H9 (cell line): Measurements from ENCODE around the gene STK32C. TPM values are rescaled to one million over a fixed set of nuclear protein-coding genes. Genes with fewer than 3 reads are reported as not detected.

Source experiments
- DNase-seq: peaks from one replicate; pipeline ENCODE4 v3.0.0-alpha.2; 2017
- H2AFZ ChIP-seq: one replicate; pipeline ENCODE4 v1.6.1; 2013; ENCODE audit warnings: mild to moderate bottlenecking, low read length, control low read depth, moderate library complexity
- H2AK5ac ChIP-seq: 2 replicates; pipeline ENCODE4 v1.6.1; 2013; ENCODE audit warnings: low read length, control low read depth, mixed read lengths; ENCODE audit not compliant: insufficient read length
- H2BK120ac ChIP-seq: one replicate; pipeline ENCODE4 v1.6.1; 2013; ENCODE audit warnings: low read depth, mild to moderate bottlenecking, low read length, control low read depth, inconsistent platforms; ENCODE audit not compliant: poor library complexity, severe bottlenecking
- H2BK12ac ChIP-seq: 2 replicates; pipeline ENCODE4 v1.6.1; 2013; ENCODE audit warnings: low read length, control low read depth, mixed read lengths, low read depth; ENCODE audit not compliant: insufficient read length
- H2BK15ac ChIP-seq: 2 replicates; pipeline ENCODE4 v1.6.1; 2013; ENCODE audit warnings: low read depth, low read length, control low read depth
- H2BK20ac ChIP-seq: one replicate; pipeline ENCODE4 v1.6.1; 2013; ENCODE audit warnings: low read depth, mild to moderate bottlenecking, low read length, control low read depth, inconsistent platforms; ENCODE audit not compliant: poor library complexity, severe bottlenecking
- H2BK5ac ChIP-seq: 2 replicates; pipeline ENCODE4 v1.6.1; 2013; ENCODE audit warnings: low read length, control low read depth, mixed read lengths; ENCODE audit not compliant: insufficient read length
- H3K14ac ChIP-seq: 2 replicates; pipeline ENCODE4 v1.6.1; 2013; ENCODE audit warnings: low read length, control low read depth; ENCODE audit not compliant: insufficient read depth
- H3K18ac ChIP-seq: 2 replicates; pipeline ENCODE4 v1.6.1; 2013; ENCODE audit warnings: low read depth, mild to moderate bottlenecking, mixed read lengths, low read length, control low read depth; ENCODE audit not compliant: insufficient read length
- H3K23ac ChIP-seq: 2 replicates; pipeline ENCODE4 v1.6.1; 2013; ENCODE audit warnings: low read length, control low read depth, mixed read lengths, low read depth; ENCODE audit not compliant: insufficient read length
- H3K23me2 ChIP-seq: 2 replicates; pipeline ENCODE4 v1.6.1; 2013; ENCODE audit warnings: low read depth, mild to moderate bottlenecking, mixed read lengths, low read length, control low read depth; ENCODE audit not compliant: insufficient read length, poor library complexity, severe bottlenecking
- H3K27ac ChIP-seq: 2 replicates; pipeline ENCODE4 v1.5.1; 2013; ENCODE audit warnings: low read length, control low read depth, mixed read lengths, low read depth; ENCODE audit not compliant: insufficient read length
- H3K27me3 ChIP-seq: 2 replicates; pipeline ENCODE4 v1.6.1; 2013; ENCODE audit warnings: low read length, control low read depth, inconsistent platforms; ENCODE audit not compliant: insufficient read depth
- H3K4ac ChIP-seq: 2 replicates; pipeline ENCODE4 v1.6.1; 2013; ENCODE audit warnings: low read depth, mild to moderate bottlenecking, control low read depth, inconsistent platforms, low read length, moderate library complexity
- H3K4me1 ChIP-seq: 2 replicates; pipeline ENCODE4 v1.6.1; 2013; ENCODE audit warnings: low read length, control low read depth, inconsistent platforms; ENCODE audit not compliant: insufficient read depth
- H3K4me2 ChIP-seq: 2 replicates; pipeline ENCODE4 v1.6.1; 2013; ENCODE audit warnings: low read length, control low read depth, mixed read lengths; ENCODE audit not compliant: insufficient read length, insufficient read depth
- H3K56ac ChIP-seq: 2 replicates; pipeline ENCODE4 v1.6.1; 2013; ENCODE audit warnings: low read depth, mild to moderate bottlenecking, mixed read lengths, low read length, control low read depth; ENCODE audit not compliant: insufficient read length
- H3K79me1 ChIP-seq: 2 replicates; pipeline ENCODE4 v1.6.1; 2013; ENCODE audit warnings: low read depth, mild to moderate bottlenecking, moderate library complexity, low read length, control low read depth, inconsistent platforms; ENCODE audit not compliant: insufficient read depth, poor library complexity, severe bottlenecking
- H3K79me2 ChIP-seq: 2 replicates; pipeline ENCODE4 v1.6.1; 2013; ENCODE audit warnings: low read length, control low read depth, inconsistent platforms; ENCODE audit not compliant: insufficient read depth
- H3K9ac ChIP-seq: 2 replicates; pipeline ENCODE4 v1.6.1; 2013; ENCODE audit warnings: low read length, control low read depth, mixed read lengths; ENCODE audit not compliant: insufficient read length; ENCODE audit errors: extremely low read depth
- H3K9me3 ChIP-seq: one replicate; pipeline ENCODE4 v1.6.1; 2013; ENCODE audit warnings: low read depth, low read length, inconsistent platforms; ENCODE audit not compliant: control insufficient read depth
- H3T11ph ChIP-seq: one replicate; pipeline ENCODE4 v1.6.1; 2013; ENCODE audit warnings: mild to moderate bottlenecking, low read length, control low read depth, inconsistent platforms
- H4K20me1 ChIP-seq: one replicate; pipeline ENCODE4 v1.6.1; 2013; ENCODE audit not compliant: control insufficient read depth, insufficient read length, insufficient read depth
- H4K5ac ChIP-seq: 2 replicates; pipeline ENCODE4 v1.6.1; 2013; ENCODE audit warnings: low read depth, mild to moderate bottlenecking, mixed read lengths, low read length, control low read depth; ENCODE audit not compliant: insufficient read length
- H4K8ac ChIP-seq: replicated peaks from 2 replicates; pipeline ENCODE4 v1.6.1; 2013; ENCODE audit warnings: low read length, control low read depth, mixed read lengths, low read depth; ENCODE audit not compliant: insufficient read length
- H4K91ac ChIP-seq: 2 replicates; pipeline ENCODE4 v1.6.1; 2013; ENCODE audit warnings: low read depth, mild to moderate bottlenecking, moderate library complexity, mixed read lengths, low read length, control low read depth; ENCODE audit not compliant: insufficient read length
- H3K27ac Mint-ChIP-seq, 3 experiments: 2 replicates in 2 of 3; 3 replicates in 1 of 3; pipeline ENCODE4 v1.8.0; 2020 to 2021; ENCODE audit warnings: mixed read lengths in 3 of 3, mild to moderate bottlenecking in 1 of 3, moderate library complexity in 1 of 3
- H3K27me3 Mint-ChIP-seq: 2 replicates; pipeline ENCODE4 v1.8.0; 2021; ENCODE audit warnings: low read depth, mild to moderate bottlenecking, moderate library complexity, mixed read lengths
- H3K36me3 Mint-ChIP-seq, 3 experiments: 2 replicates in 2 of 3; 3 replicates in 1 of 3; pipeline ENCODE4 v1.8.0; 2020 to 2021; ENCODE audit warnings: low read depth in 3 of 3, mixed read lengths in 3 of 3; ENCODE audit not compliant: insufficient read depth in 1 of 3
- H3K4me1 Mint-ChIP-seq, 2 experiments: 2 replicates each; pipeline ENCODE4 v1.8.0; 2020; ENCODE audit warnings: mixed read lengths in 2 of 2
- H3K4me3 Mint-ChIP-seq, 2 experiments: 2 replicates in 1 of 2; 3 replicates in 1 of 2; pipeline ENCODE4 v1.8.0; 2020 to 2021; ENCODE audit warnings: mild to moderate bottlenecking in 2 of 2, mixed read lengths in 2 of 2, moderate library complexity in 1 of 2
- H3K9me3 Mint-ChIP-seq, 2 experiments: 2 replicates in 1 of 2; 3 replicates in 1 of 2; pipeline ENCODE4 v1.8.0; 2020; ENCODE audit warnings: mild to moderate bottlenecking in 2 of 2, mixed read lengths in 2 of 2, moderate library complexity in 1 of 2
- WGBS: extraction: QIAGEN DNeasy Blood & Tissue Kit; methylation state at CpG from one replicate; pipeline ENCODE4 v1.1.7; 2013; ENCODE audit warnings: missing lambda C conversion rate, low lambda C conversion rate, mixed read lengths; ENCODE audit not compliant: insufficient read length; ENCODE audit errors: extremely low coverage; 5-methylcytosine and 5-hydroxymethylcytosine counted together
- total RNA-seq: library from RNA; stranded (reverse); gene quantifications from 2 replicates; pipeline ENCODE4 v1.2.1, GENCODE V29; 2021
- TF ChIP-seq, protein P1 (sequence below): fragments of 200-600 bp; sonication (generic); conservative IDR thresholded peaks from 3 replicates; pipeline ENCODE4 v1.8.0; 2021; ENCODE audit warnings: antibody characterized with exemption, mild to moderate bottlenecking

Gene STK32C
- total RNA-seq, 1 experiment from 2014 or later = 11.3 TPM

DNA sequence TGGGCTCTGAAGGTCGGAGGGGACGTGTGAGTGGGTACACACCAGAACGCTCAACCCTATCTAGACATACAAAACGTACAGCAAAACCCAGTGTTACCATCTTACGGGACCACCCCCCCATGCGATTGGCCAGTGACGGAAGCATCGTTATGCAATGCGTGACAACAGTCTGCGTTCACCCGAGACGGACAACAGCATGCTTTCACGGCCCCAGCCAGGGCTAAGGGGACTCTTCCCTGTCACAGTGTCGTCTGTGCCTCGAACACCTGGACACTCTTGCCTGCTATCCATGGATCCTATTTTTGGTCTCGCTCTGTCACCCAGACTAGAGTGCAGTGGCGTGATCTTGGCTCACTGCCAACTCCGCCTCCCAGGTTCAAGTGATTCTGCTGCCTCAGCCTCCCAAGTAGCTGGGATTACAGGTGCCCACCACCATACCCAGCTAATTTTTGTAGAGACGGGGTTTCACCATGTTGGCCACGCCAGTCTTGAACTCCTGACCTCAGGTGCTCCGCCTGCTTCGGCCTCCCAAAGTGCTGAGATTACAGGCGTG, 97.7 kb downstream of the STK32C start:
- Histone ChIP-seq H3K27ac (no peak overlapping the region), H3K4ac (no peak overlapping the region), H2BK12ac (no peak overlapping the region), H4K91ac (no peak overlapping the region), H3K4me2 (no peak overlapping the region), H4K8ac (no peak overlapping the region), H2AK5ac (no peak overlapping the region), H2BK5ac (no peak overlapping the region), H3K23ac (no peak overlapping the region), H3K23me2 (no peaks in the 10 kb centered on the region), H3K14ac (no peak overlapping the region; the same call in 1 of the 2 replicates), H3K9ac (no peak overlapping the region), H4K5ac (no peak overlapping the region), H3K56ac (no peak overlapping the region), H3K9me3 (no peaks in the 10 kb centered on the region), H4K20me1 (no peaks in the 10 kb centered on the region), H2AFZ (no peak overlapping the region), H2BK20ac (no peak overlapping the region), H3K18ac (no peak overlapping the region), H3K79me2 (no peaks in the 10 kb centered on the region), H3T11ph (no peak overlapping the region), H2BK15ac (no peak overlapping the region), H2BK120ac (no peak overlapping the region), H3K27me3 (no peaks in the 10 kb centered on the region), H3K79me1 (no peaks in the 10 kb centered on the region), H3K4me1 (no peaks in the 10 kb centered on the region)
- H3K36me3 Mint-ChIP-seq = peaks cover 7 to 13% (median 10%) of the 10 kb centered on the region in 3 experiments
- no peak overlapping the region for H3K27ac Mint-ChIP-seq
- H3K4me3 Mint-ChIP-seq = no peak overlapping the region
- no peak for DNase-seq
- H3K4me1 Mint-ChIP-seq = no peaks in the 10 kb centered on the region
- peaks cover 5% of the 10 kb centered on the region; the same call in 1 of the 2 replicates for H3K27me3 Mint-ChIP-seq
- TF ChIP-seq, protein P1, sequence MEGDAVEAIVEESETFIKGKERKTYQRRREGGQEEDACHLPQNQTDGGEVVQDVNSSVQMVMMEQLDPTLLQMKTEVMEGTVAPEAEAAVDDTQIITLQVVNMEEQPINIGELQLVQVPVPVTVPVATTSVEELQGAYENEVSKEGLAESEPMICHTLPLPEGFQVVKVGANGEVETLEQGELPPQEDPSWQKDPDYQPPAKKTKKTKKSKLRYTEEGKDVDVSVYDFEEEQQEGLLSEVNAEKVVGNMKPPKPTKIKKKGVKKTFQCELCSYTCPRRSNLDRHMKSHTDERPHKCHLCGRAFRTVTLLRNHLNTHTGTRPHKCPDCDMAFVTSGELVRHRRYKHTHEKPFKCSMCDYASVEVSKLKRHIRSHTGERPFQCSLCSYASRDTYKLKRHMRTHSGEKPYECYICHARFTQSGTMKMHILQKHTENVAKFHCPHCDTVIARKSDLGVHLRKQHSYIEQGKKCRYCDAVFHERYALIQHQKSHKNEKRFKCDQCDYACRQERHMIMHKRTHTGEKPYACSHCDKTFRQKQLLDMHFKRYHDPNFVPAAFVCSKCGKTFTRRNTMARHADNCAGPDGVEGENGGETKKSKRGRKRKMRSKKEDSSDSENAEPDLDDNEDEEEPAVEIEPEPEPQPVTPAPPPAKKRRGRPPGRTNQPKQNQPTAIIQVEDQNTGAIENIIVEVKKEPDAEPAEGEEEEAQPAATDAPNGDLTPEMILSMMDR = no peak
- peaks cover 14 to 17% of the 10 kb centered on the region in 2 experiments for H3K9me3 Mint-ChIP-seq
- no CpG with 5 or more reads among the region's 23 CpGs for WGBS
